Stomach (tissue), 4 donors: ENCODE results near the gene HLCS.

ENCODE experiments used
- CTCF ChIP-seq, 7 experiments: fragments of 450-650 bp in 4 of 7; fragments of 200-600 bp in 3 of 7; sonication (generic) in 3 of 7; IDR thresholded peaks; one replicate each; pipeline ENCODE4 v1.5.1; 2016 to 2019; ENCODE audit warnings: antibody characterized with exemption in 7 of 7, control low read depth in 2 of 7, mild to moderate bottlenecking in 1 of 7
- EP300 ChIP-seq: sonication (generic); formaldehyde crosslinking; IDR thresholded peaks from one replicate; pipeline ENCODE4 v1.6.1; 2017; ENCODE audit warnings: antibody characterized with exemption
- POLR2A ChIP-seq, 4 donors: fragments of 450-650 bp; IDR thresholded peaks; one replicate each; pipeline ENCODE4 v1.6.1; 2016; ENCODE audit warnings: antibody characterized with exemption in 4 of 4, control low read depth in 2 of 4, mild to moderate bottlenecking in 1 of 4, moderate library complexity in 1 of 4
- POLR2AphosphoS5 ChIP-seq, 3 donors: sonication (generic); formaldehyde crosslinking; IDR thresholded peaks; one replicate each; pipeline ENCODE4 v1.6.1; 2016; ENCODE audit warnings: antibody characterized with exemption in 3 of 3

GRCh38 chr21:36964398-36964797 lies 2.1 kb downstream of the HLCS start:
- TF ChIP-seq CTCF (IDR thresholded peaks at IDR 0.05) (no peak), POLR2A (IDR thresholded peaks at IDR 0.05) (no peak), POLR2AphosphoS5 (IDR thresholded peaks at IDR 0.05) (no peak), EP300 (no peak)
